ENCODE measurements around the gene HSPB7.
A peak's percentile ranks its signal among the peaks of the same experiment; 100 is the strongest.

Gene HSPB7

DNA sequence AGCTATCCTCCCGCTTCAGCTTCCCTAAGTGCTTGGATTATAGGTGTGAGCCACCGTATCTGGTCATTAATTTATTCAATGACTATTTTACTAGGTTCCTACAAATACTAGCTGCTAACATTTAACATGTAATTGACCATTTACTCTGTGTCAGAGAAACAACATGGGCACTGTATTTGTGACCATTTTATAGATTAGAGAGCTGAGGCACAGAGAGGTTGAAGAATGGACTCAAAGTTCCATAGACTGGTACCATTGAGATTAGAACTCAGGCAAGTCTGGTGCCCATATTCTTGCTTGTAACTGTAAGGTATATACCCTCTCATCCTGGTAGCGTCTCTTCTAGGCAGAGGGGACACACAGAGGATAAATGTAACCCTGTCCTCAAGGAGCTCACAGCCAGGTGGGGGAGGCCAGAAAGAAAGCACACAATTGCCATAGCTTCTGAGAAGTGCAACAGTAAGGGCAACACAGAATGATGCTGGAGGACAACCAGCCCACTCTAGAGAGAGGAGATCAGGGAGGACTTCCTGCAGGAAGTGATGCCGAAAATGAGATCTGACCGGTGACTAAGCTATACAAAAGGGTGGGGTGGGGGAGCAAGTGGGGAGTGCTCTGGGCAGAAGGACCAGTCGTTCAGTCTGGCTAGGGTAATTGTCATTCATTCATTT, 10.0 kb downstream of the HSPB7 start:
- H3K4me1 ChIP-seq (ENCODE audit: insufficient read depth, low read length, severe bottlenecking), result peaks cover 5% of the 10 kb centered on the region
- no peaks in the 10 kb centered on the region for H3K36me3 ChIP-seq (ENCODE audit: insufficient read depth, low read length)
- no peak overlapping the region for H3K27ac ChIP-seq (ENCODE audit: low read depth, low read length, poor library complexity, severe bottlenecking)
- no peaks in the 10 kb centered on the region for H3K79me2 ChIP-seq (ENCODE audit: insufficient read depth, low read length)
- no peaks in the 10 kb centered on the region for H3K9me2 ChIP-seq (ENCODE audit: low read depth, low read length)
- no peak overlapping the region for H2AFZ ChIP-seq (ENCODE audit: low read length)
- H3K9ac ChIP-seq (ENCODE audit: low read length), result no peak overlapping the region
- H3K27me3 ChIP-seq (ENCODE audit: insufficient read depth, low read length), result no peaks in the 10 kb centered on the region
- H3K9me3 ChIP-seq (ENCODE audit: low read length), result no peaks in the 10 kb centered on the region
- no peak overlapping the region for H3K4me2 ChIP-seq (ENCODE audit: low read length)
- no peaks in the 10 kb centered on the region for H4K20me1 ChIP-seq (ENCODE audit: insufficient read depth, low read length)
- H3F3A ChIP-seq (ENCODE audit: insufficient read depth, low read length), result no peaks in the 10 kb centered on the region
- H3K4me3 ChIP-seq (ENCODE audit: low read depth, low read length, poor library complexity, severe bottlenecking), result no peak overlapping the region
- no peak for TF ChIP-seq EZH2 (IDR thresholded peaks at IDR 0.05; ENCODE audit: borderline replicate concordance, low read length)
- TF ChIP-seq, protein P1, sequence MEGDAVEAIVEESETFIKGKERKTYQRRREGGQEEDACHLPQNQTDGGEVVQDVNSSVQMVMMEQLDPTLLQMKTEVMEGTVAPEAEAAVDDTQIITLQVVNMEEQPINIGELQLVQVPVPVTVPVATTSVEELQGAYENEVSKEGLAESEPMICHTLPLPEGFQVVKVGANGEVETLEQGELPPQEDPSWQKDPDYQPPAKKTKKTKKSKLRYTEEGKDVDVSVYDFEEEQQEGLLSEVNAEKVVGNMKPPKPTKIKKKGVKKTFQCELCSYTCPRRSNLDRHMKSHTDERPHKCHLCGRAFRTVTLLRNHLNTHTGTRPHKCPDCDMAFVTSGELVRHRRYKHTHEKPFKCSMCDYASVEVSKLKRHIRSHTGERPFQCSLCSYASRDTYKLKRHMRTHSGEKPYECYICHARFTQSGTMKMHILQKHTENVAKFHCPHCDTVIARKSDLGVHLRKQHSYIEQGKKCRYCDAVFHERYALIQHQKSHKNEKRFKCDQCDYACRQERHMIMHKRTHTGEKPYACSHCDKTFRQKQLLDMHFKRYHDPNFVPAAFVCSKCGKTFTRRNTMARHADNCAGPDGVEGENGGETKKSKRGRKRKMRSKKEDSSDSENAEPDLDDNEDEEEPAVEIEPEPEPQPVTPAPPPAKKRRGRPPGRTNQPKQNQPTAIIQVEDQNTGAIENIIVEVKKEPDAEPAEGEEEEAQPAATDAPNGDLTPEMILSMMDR (IDR thresholded peaks at IDR 0.05; ENCODE audit: low read length), result no peak

DNA sequence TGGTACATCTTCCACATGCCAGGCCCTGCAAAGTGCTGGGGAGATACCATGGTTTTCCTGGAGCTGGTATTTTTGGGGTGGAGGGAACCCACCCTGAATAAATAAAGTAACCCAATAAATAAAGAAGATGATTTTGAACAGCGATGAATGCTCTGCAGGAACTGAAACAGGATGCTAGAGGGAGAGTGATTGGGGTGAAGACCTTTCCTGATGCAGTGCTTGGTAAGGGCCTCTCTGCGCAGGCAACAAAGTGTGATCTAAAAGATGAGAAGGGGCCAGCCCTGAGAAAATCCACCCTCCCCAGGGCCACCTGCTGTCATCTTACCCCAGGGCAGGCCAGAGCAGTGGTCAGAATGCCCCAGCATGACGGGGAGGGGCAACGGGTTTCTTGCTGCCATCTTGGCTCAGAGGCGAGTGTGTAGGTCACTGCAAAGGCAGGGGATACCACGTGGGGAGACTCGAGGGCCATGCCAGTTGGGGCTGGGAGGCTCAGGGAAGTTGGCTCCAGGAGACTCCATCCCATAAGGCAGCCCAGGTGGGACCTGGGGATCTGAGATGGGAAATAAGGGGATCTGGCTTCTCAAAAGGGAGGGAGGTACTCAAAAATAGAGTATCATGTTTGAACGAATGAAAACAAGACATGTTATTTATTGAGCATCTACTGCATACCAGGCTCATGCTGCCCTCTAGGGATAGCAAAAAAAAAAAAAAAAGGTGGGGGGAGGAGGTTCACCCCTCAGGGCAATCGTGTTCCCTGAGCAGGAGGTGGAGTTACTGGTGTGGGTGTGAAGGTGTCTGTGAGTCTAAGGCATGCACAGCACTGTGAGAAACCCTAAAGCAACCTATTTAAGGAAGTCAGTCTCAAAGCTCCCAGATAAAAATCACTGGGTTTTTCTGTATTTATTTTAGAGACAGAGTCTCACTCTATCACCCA, 11.0 kb downstream of the HSPB7 start:
- Histone ChIP-seq H3K4me1 (ENCODE audit: insufficient read depth, low read length, severe bottlenecking) (no peaks in the 10 kb centered on the region), H3K9me3 (ENCODE audit: low read length) (no peaks in the 10 kb centered on the region), H2AFZ (ENCODE audit: low read length) (no peak overlapping the region), H3K4me2 (ENCODE audit: low read length) (no peak overlapping the region), H4K20me1 (ENCODE audit: insufficient read depth, low read length) (no peaks in the 10 kb centered on the region), H3K27me3 (ENCODE audit: insufficient read depth, low read length) (no peaks in the 10 kb centered on the region), H3K9ac (ENCODE audit: low read length) (no peak overlapping the region), H3K4me3 (ENCODE audit: low read depth, low read length, poor library complexity, severe bottlenecking) (no peak overlapping the region), H3K27ac (ENCODE audit: low read depth, low read length, poor library complexity, severe bottlenecking) (no peak overlapping the region), H3K79me2 (ENCODE audit: insufficient read depth, low read length) (no peaks in the 10 kb centered on the region), H3F3A (ENCODE audit: insufficient read depth, low read length) (no peaks in the 10 kb centered on the region), H3K36me3 (ENCODE audit: insufficient read depth, low read length) (no peaks in the 10 kb centered on the region), H3K9me2 (ENCODE audit: low read depth, low read length) (no peaks in the 10 kb centered on the region)
- TF ChIP-seq, protein P1 (IDR thresholded peaks at IDR 0.05; ENCODE audit: low read length), result peak; percentile 27; the same call in 1 of the 2 replicates
- TF ChIP-seq EZH2 (IDR thresholded peaks at IDR 0.05; ENCODE audit: borderline replicate concordance, low read length), result no peak

DNA sequence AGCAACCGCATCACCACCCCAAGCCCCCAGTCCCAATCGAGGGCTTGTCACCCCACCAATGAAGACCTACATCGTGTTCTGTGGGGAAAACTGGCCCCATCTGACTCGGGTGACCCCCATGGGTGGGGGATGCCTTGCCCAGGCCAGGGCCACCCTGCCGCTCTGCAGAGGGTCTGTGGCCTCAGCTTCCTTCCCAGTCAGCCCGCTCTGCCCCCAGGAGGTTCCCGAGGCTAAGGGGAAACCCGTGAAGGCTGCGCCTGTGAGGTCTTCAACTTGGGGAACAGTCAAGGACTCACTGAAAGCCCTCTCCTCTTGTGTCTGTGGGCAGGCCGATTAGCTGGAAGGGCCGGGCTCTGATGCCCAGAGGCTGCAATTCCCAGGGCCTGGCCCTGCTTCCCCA, 11.8 kb downstream of the HSPB7 start:
- Histone ChIP-seq H3K36me3 (ENCODE audit: insufficient read depth, low read length) (no peaks in the 10 kb centered on the region), H3K9ac (ENCODE audit: low read length) (no peak overlapping the region), H3K27me3 (ENCODE audit: insufficient read depth, low read length) (no peaks in the 10 kb centered on the region), H3F3A (ENCODE audit: insufficient read depth, low read length) (no peaks in the 10 kb centered on the region), H3K9me2 (ENCODE audit: low read depth, low read length) (no peaks in the 10 kb centered on the region), H2AFZ (ENCODE audit: low read length) (no peak overlapping the region), H3K4me1 (ENCODE audit: insufficient read depth, low read length, severe bottlenecking) (no peaks in the 10 kb centered on the region), H3K27ac (ENCODE audit: low read depth, low read length, poor library complexity, severe bottlenecking) (no peak overlapping the region), H4K20me1 (ENCODE audit: insufficient read depth, low read length) (no peaks in the 10 kb centered on the region), H3K79me2 (ENCODE audit: insufficient read depth, low read length) (no peaks in the 10 kb centered on the region), H3K4me2 (ENCODE audit: low read length) (no peak overlapping the region), H3K4me3 (ENCODE audit: low read depth, low read length, poor library complexity, severe bottlenecking) (no peak overlapping the region), H3K9me3 (ENCODE audit: low read length) (no peaks in the 10 kb centered on the region)
- TF ChIP-seq EZH2 (IDR thresholded peaks at IDR 0.05; ENCODE audit: borderline replicate concordance, low read length), result no peak
- TF ChIP-seq, protein P1 (IDR thresholded peaks at IDR 0.05; ENCODE audit: low read length), result no peak

Measured in OCI-LY1 (cell line).